Mesothelial cell of epicardium (in vitro differentiated cells): ENCODE results near the gene HSPA2. TPM values are rescaled to one million over a fixed set of nuclear protein-coding genes. Genes with fewer than 3 reads are reported as not detected.
A peak's percentile ranks its signal among the peaks of the same experiment; 100 is the strongest.

Source experiments
- DNase-seq, 2 experiments: peaks; one replicate each; pipeline ENCODE4 v3.0.0; 2021; ENCODE audit warnings: low spot score in 2 of 2; ENCODE audit not compliant: unreplicated experiment in 2 of 2
- H3K27ac Mint-ChIP-seq: 2 replicates; pipeline ENCODE4 v1.8.0; 2021; ENCODE audit warnings: mixed read lengths
- H3K27me3 Mint-ChIP-seq: 2 replicates; pipeline ENCODE4 v1.8.0; 2021; ENCODE audit warnings: low read depth, mixed read lengths
- H3K36me3 Mint-ChIP-seq: 2 replicates; pipeline ENCODE4 v1.8.0; 2021; ENCODE audit warnings: mixed read lengths
- H3K4me1 Mint-ChIP-seq: 2 replicates; pipeline ENCODE4 v1.8.0; 2021; ENCODE audit warnings: mixed read lengths
- H3K4me3 Mint-ChIP-seq: 2 replicates; pipeline ENCODE4 v1.8.0; 2021; ENCODE audit warnings: mild to moderate bottlenecking, moderate library complexity, mixed read lengths
- H3K9me3 Mint-ChIP-seq: 2 replicates; pipeline ENCODE4 v1.8.0; 2021; ENCODE audit warnings: mixed read lengths
- total RNA-seq: library from RNA; stranded (reverse); gene quantifications from 3 replicates; pipeline ENCODE4 v1.2.1, GENCODE V29; 2021
- TF ChIP-seq, protein P1 (sequence below): fragments of 200-600 bp; sonication (generic); IDR thresholded peaks from one replicate; pipeline ENCODE4 v1.5.0; 2021; ENCODE audit warnings: antibody characterized with exemption; ENCODE audit not compliant: unreplicated experiment

HSPA2 gene
- total RNA-seq, 1 donor from 2014 or later = 10.1 TPM

- TF ChIP-seq, protein P1, sequence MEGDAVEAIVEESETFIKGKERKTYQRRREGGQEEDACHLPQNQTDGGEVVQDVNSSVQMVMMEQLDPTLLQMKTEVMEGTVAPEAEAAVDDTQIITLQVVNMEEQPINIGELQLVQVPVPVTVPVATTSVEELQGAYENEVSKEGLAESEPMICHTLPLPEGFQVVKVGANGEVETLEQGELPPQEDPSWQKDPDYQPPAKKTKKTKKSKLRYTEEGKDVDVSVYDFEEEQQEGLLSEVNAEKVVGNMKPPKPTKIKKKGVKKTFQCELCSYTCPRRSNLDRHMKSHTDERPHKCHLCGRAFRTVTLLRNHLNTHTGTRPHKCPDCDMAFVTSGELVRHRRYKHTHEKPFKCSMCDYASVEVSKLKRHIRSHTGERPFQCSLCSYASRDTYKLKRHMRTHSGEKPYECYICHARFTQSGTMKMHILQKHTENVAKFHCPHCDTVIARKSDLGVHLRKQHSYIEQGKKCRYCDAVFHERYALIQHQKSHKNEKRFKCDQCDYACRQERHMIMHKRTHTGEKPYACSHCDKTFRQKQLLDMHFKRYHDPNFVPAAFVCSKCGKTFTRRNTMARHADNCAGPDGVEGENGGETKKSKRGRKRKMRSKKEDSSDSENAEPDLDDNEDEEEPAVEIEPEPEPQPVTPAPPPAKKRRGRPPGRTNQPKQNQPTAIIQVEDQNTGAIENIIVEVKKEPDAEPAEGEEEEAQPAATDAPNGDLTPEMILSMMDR = no peak
- Mint-ChIP-seq H3K27ac (peak overlapping the region; percentile 66), H3K9me3 (no peaks in the 10 kb centered on the region), H3K4me3 (no peak overlapping the region), H3K27me3 (no peaks in the 10 kb centered on the region), H3K36me3 (no peaks in the 10 kb centered on the region), H3K4me1 (peaks cover 21% of the 10 kb centered on the region)
- no peak for DNase-seq
These were observed 40.8 kb downstream of the HSPA2 start for GRCh38 chr14:64581363-64581762.

DNA sequence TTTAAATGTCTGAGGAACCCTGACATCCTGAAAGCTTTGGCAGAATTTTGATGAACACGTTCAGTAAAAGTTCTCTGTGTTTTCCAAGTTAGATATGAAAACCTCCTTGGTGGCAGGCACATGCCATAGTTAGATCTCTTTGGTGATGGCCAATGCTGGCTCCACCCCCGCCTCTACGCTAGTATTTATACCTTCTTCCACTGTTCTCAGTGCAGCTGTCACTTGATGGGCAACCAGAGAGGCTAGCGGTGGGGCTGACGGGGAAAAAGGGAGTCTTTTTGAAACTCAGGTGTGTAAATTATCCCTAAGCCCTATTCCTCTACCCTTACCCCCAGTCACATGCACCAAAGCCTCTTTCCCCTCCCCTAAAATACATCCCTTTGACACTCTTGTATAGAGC is 41.3 kb downstream of the HSPA2 start:
- H3K4me3 Mint-ChIP-seq = no peak overlapping the region
- DNase-seq = no peak
- no peaks in the 10 kb centered on the region for H3K36me3 Mint-ChIP-seq
- H3K27me3 Mint-ChIP-seq = no peaks in the 10 kb centered on the region
- TF ChIP-seq, protein P1 = no peak
- peak overlapping the region; percentile 66 for H3K27ac Mint-ChIP-seq
- H3K4me1 Mint-ChIP-seq = peaks cover 21% of the 10 kb centered on the region
- no peaks in the 10 kb centered on the region for H3K9me3 Mint-ChIP-seq

- Mint-ChIP-seq H3K36me3 (no peaks in the 10 kb centered on the region), H3K4me3 (no peak overlapping the region), H3K4me1 (peaks cover 21% of the 10 kb centered on the region), H3K9me3 (no peaks in the 10 kb centered on the region), H3K27ac (no peak overlapping the region), H3K27me3 (no peaks in the 10 kb centered on the region)
- TF ChIP-seq, protein P1 = no peak
- no peak for DNase-seq
These were observed 43.6 kb downstream of the HSPA2 start for GRCh38 chr14:64584190-64584589.

DNA sequence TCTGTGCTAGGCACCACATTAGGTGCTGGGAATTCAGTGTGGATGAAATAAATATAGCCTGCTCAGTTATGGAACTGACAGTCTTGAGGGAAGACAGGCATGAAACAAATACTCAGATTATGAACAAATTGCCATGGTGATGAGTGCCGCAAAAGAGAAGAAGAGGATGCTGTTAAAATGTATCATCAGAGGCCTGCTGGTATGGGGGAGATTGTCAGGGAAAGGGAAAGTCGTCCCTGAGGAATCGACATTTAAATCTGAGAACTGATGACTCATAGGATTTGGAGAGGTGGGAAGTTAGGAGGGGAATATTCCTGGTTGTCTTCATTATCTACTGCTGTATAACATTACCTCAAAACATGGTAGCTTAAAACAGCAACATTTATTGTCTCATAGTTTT is 51.3 kb downstream of the HSPA2 start:
- no peak overlapping the region for H3K27ac Mint-ChIP-seq
- no peaks in the 10 kb centered on the region for H3K4me1 Mint-ChIP-seq
- no peaks in the 10 kb centered on the region for H3K36me3 Mint-ChIP-seq
- DNase-seq = no peak
- no peaks in the 10 kb centered on the region for H3K27me3 Mint-ChIP-seq
- H3K4me3 Mint-ChIP-seq = no peak overlapping the region
- TF ChIP-seq, protein P1 = no peak
- no peaks in the 10 kb centered on the region for H3K9me3 Mint-ChIP-seq

Other genes with a start within 250 kb of the HSPA2 start
- gene ESR2, start 246.4 kb upstream of the HSPA2 start, total RNA-seq = 0.31 to 0.44 TPM (median 0.43 TPM) in 3 replicates
- 43.3 to 48.6 TPM (median 46.6 TPM) in 3 replicates for gene MTHFD1, start 152.4 kb upstream of the HSPA2 start, total RNA-seq
- 2.0 to 2.1 TPM (median 2.1 TPM) in 3 replicates for gene AKAP5, start 75.2 kb upstream of the HSPA2 start, total RNA-seq
- gene ZBTB25, start 36.9 kb upstream of the HSPA2 start, total RNA-seq = 19.1 to 20.6 TPM (median 19.1 TPM) in 3 replicates
- 66.3 to 67.4 TPM (median 66.4 TPM) in 3 replicates for gene ZBTB1, start 36.0 kb upstream of the HSPA2 start, total RNA-seq
- 0.66 to 1.3 TPM (median 0.81 TPM) in 3 replicates for gene PPP1R36, start 9.2 kb downstream of the HSPA2 start, total RNA-seq
- 141 to 142 TPM (median 142 TPM) in 3 replicates for gene PLEKHG3, start 163.7 kb downstream of the HSPA2 start, total RNA-seq